HEK293 (cell line): ENCODE measurements around the gene CASKIN2.
A peak's percentile ranks its signal among the peaks of the same experiment; 100 is the strongest.

Experiments used
- CTCF ChIA-PET: fragments of 350-600 bp; formaldehyde crosslinking; extraction: SDS; loops from one replicate; lab custom pipeline; 2021; ENCODE audit warnings: antibody characterized with exemption; lab: Yijun Ruan, JAX
- POLR2A ChIA-PET: fragments of 300-600 bp; formaldehyde crosslinking; extraction: SDS; loops from one replicate; lab custom pipeline; 2020; ENCODE audit warnings: antibody characterized with exemption, inconsistent platforms; lab: Yijun Ruan, JAX
- H3K27ac ChIP-seq: fragments of 200-500 bp; sonication (Bioruptor generic); 2 replicates; pipeline ENCODE4 v1.5.1; 2014; ENCODE audit warnings: low read depth, low read length, control low read depth, inconsistent platforms; ENCODE audit errors: extremely low read depth
- H3K36me3 ChIP-seq, 2 experiments: fragments of 200-500 bp in 1 of 2; sonication (Bioruptor generic) in 1 of 2; 1 replicate in 1 of 2; 2 replicates in 1 of 2; pipeline ENCODE4 v1.5.1; 2014 to 2017; ENCODE audit warnings: inconsistent platforms in 2 of 2, low read length in 2 of 2; ENCODE audit not compliant: control insufficient read depth in 2 of 2, insufficient read depth in 1 of 2
- H3K4me1 ChIP-seq: fragments of 200-500 bp; sonication (Bioruptor generic); 2 replicates; pipeline ENCODE4 v1.5.1; 2014; ENCODE audit warnings: mild to moderate bottlenecking, low read length, inconsistent platforms; ENCODE audit not compliant: control insufficient read depth, insufficient read depth
- H3K4me3 ChIP-seq: 2 replicates; pipeline ENCODE4 v1.5.1; 2011; ENCODE audit warnings: low read depth, mild to moderate bottlenecking, control low read depth, low read length, moderate library complexity
- H3K9me3 ChIP-seq: fragments of 200-500 bp; sonication (Bioruptor generic); 2 replicates; pipeline ENCODE4 v1.5.1; 2014; ENCODE audit warnings: low read depth, low read length, inconsistent platforms; ENCODE audit not compliant: control insufficient read depth, insufficient read depth
- FEZF1 ChIP-seq: fragments of 450-650 bp; formaldehyde crosslinking; IDR thresholded peaks from 2 replicates; pipeline ENCODE4 v1.5.1; 2016; ENCODE audit warnings: missing biosample characterization, missing genetic modification characterization
- GLI4 ChIP-seq: fragments of 450-650 bp; formaldehyde crosslinking; IDR thresholded peaks from 2 replicates; pipeline ENCODE4 v1.5.1; 2016; ENCODE audit warnings: missing biosample characterization, missing genetic modification characterization
- HOXD13 ChIP-seq: sonication (generic); formaldehyde crosslinking; IDR thresholded peaks from 2 replicates; pipeline ENCODE4 v1.8.0; 2022; ENCODE audit warnings: missing genetic modification reagents, borderline replicate concordance
- MEIS1 ChIP-seq: sonication (generic); formaldehyde crosslinking; IDR thresholded peaks from 2 replicates; pipeline ENCODE4 v1.8.1; 2022; ENCODE audit warnings: missing genetic modification reagents, mild to moderate bottlenecking, borderline replicate concordance
- OSR2 ChIP-seq: fragments of 450-650 bp; formaldehyde crosslinking; IDR thresholded peaks from 2 replicates; pipeline ENCODE4 v1.5.1; 2016; ENCODE audit warnings: missing biosample characterization, missing genetic modification characterization
- SP7 ChIP-seq: fragments of 450-650 bp; formaldehyde crosslinking; IDR thresholded peaks from 2 replicates; pipeline ENCODE4 v1.5.1; 2016; ENCODE audit warnings: missing biosample characterization, missing genetic modification characterization
- TCF7L2 ChIP-seq: IDR thresholded peaks from 2 replicates; pipeline ENCODE4 v1.6.1; 2011; ENCODE audit warnings: low read depth, mild to moderate bottlenecking, inconsistent platforms, low read length, moderate library complexity, borderline replicate concordance
- TRIM28 ChIP-seq: IDR thresholded peaks from 2 replicates; pipeline ENCODE4 v1.6.1; 2011; ENCODE audit warnings: low read length, control low read depth, borderline replicate concordance
- ZNF169 ChIP-seq: fragments of 450-650 bp; formaldehyde crosslinking; IDR thresholded peaks from 2 replicates; pipeline ENCODE4 v1.5.1; 2016; ENCODE audit warnings: missing biosample characterization, missing genetic modification characterization
- ZNF174 ChIP-seq: fragments of 450-650 bp; formaldehyde crosslinking; IDR thresholded peaks from 2 replicates; pipeline ENCODE4 v1.5.0; 2017; ENCODE audit warnings: missing biosample characterization, mild to moderate bottlenecking, missing genetic modification characterization
- ZNF211 ChIP-seq: fragments of 450-650 bp; formaldehyde crosslinking; IDR thresholded peaks from 2 replicates; pipeline ENCODE4 v1.5.1; 2016; ENCODE audit warnings: low read depth, missing biosample characterization, missing genetic modification characterization
- ZNF23 ChIP-seq: fragments of 450-650 bp; formaldehyde crosslinking; IDR thresholded peaks from 2 replicates; pipeline ENCODE4 v1.5.1; 2016; ENCODE audit warnings: missing biosample characterization, missing genetic modification characterization, borderline replicate concordance
- ZNF274 ChIP-seq, 2 experiments: fragments of 200-500 bp in 1 of 2; fragments of 450-650 bp in 1 of 2; sonication (Bioruptor generic) in 1 of 2; formaldehyde crosslinking in 1 of 2; IDR thresholded peaks; 2 replicates each; pipeline versions ENCODE4 v1.5.1 to v1.6.1; 2014 to 2016; ENCODE audit warnings: borderline replicate concordance in 1 of 2, inconsistent platforms in 1 of 2, low read length in 1 of 2, missing biosample characterization in 1 of 2, missing genetic modification characterization in 1 of 2
- ZNF280C ChIP-seq: fragments of 450-650 bp; formaldehyde crosslinking; IDR thresholded peaks from 2 replicates; pipeline ENCODE4 v1.5.1; 2016; ENCODE audit warnings: missing biosample characterization, missing genetic modification characterization
- ZNF341 ChIP-seq: fragments of 450-650 bp; formaldehyde crosslinking; IDR thresholded peaks from 2 replicates; pipeline ENCODE4; 2016; ENCODE audit warnings: low read depth, missing biosample characterization, missing genetic modification characterization
- ZNF362 ChIP-seq: fragments of 450-650 bp; formaldehyde crosslinking; IDR thresholded peaks from 2 replicates; pipeline ENCODE4 v1.5.1; 2016; ENCODE audit warnings: missing biosample characterization, missing genetic modification characterization
- ZNF404 ChIP-seq: fragments of 450-650 bp; formaldehyde crosslinking; IDR thresholded peaks from 2 replicates; pipeline ENCODE4 v1.5.1; 2017; ENCODE audit warnings: missing biosample characterization, missing genetic modification characterization
- ZNF426 ChIP-seq: fragments of 450-650 bp; formaldehyde crosslinking; IDR thresholded peaks from 2 replicates; pipeline ENCODE4 v1.5.1; 2017; ENCODE audit warnings: missing biosample characterization, missing genetic modification characterization, mild to moderate bottlenecking, inconsistent platforms, moderate library complexity
- ZNF449 ChIP-seq: fragments of 450-650 bp; formaldehyde crosslinking; IDR thresholded peaks from 2 replicates; pipeline ENCODE4 v1.5.1; 2017; ENCODE audit warnings: missing biosample characterization, mild to moderate bottlenecking, missing genetic modification characterization, moderate library complexity
- ZNF510 ChIP-seq: fragments of 450-650 bp; formaldehyde crosslinking; IDR thresholded peaks from 2 replicates; pipeline ENCODE4 v1.5.1; 2018; ENCODE audit warnings: mild to moderate bottlenecking, missing genetic modification characterization, missing biosample characterization; ENCODE audit not compliant: insufficient replicate concordance
- ZNF518A ChIP-seq: fragments of 450-650 bp; formaldehyde crosslinking; conservative IDR thresholded peaks from 2 replicates; pipeline ENCODE4 v1.5.1; 2016; ENCODE audit warnings: low read depth, missing biosample characterization, missing genetic modification characterization
- ZNF596 ChIP-seq: fragments of 450-650 bp; IDR thresholded peaks from 2 replicates; pipeline ENCODE4 v1.5.0; 2018; ENCODE audit warnings: missing biosample characterization, mild to moderate bottlenecking, missing genetic modification characterization, moderate library complexity
- ZNF660 ChIP-seq: fragments of 450-650 bp; IDR thresholded peaks from 2 replicates; pipeline ENCODE4 v1.5.1; 2018; ENCODE audit warnings: missing biosample characterization, mild to moderate bottlenecking, missing genetic modification characterization
- ZNF76 ChIP-seq: fragments of 450-650 bp; formaldehyde crosslinking; IDR thresholded peaks from 2 replicates; pipeline ENCODE4; 2016; ENCODE audit warnings: low read depth, missing biosample characterization, missing genetic modification characterization, borderline replicate concordance
- ZSCAN16 ChIP-seq: fragments of 450-650 bp; formaldehyde crosslinking; IDR thresholded peaks from 2 replicates; pipeline ENCODE4 v1.5.1; 2016; ENCODE audit warnings: missing biosample characterization, missing genetic modification characterization
- ZSCAN30 ChIP-seq: fragments of 450-650 bp; IDR thresholded peaks from 2 replicates; pipeline ENCODE4 v1.5.1; 2018; ENCODE audit warnings: missing biosample characterization, mild to moderate bottlenecking, missing genetic modification characterization, moderate library complexity

The CASKIN2 gene

GRCh38 chr17:75459590-75460267 lies 55.6 kb downstream of the CASKIN2 start:
- ChIA-PET POLR2A (interaction anchor here (0.6 kb wide), 1 partner anchor 10 kb away, joined by 4 read pairs; no protein-coding TSS in a partner anchor), CTCF (interaction anchor here (0.6 to 1.9 kb wide), 4 partner anchors 16 to 54 kb away, joined by 3 to 12 read pairs (median 4); no protein-coding TSS in a partner anchor)
- peaks cover 20% of the 10 kb centered on the region for H3K4me1 ChIP-seq
- H3K36me3 ChIP-seq: no peaks in the 10 kb centered on the region; a peak in 1 of 3 replicates
- no peak overlapping the region for H3K4me3 ChIP-seq
- H3K9me3 ChIP-seq: no peaks in the 10 kb centered on the region; the same call in 1 of the 2 replicates
- H3K27ac ChIP-seq: peak overlapping the region; percentile 19; the same call in 1 of the 2 replicates
- TF ChIP-seq ZNF596: no peak
- no peak for TF ChIP-seq ZNF76 (tag by site-specific recombination)
- no peak for TF ChIP-seq ZSCAN16 (tag by site-specific recombination)
- TF ChIP-seq ZNF211 (tag by site-specific recombination): no peak
- no peak for TF ChIP-seq GLI4 (tag by site-specific recombination)
- no peak for TF ChIP-seq TCF7L2
- TF ChIP-seq MEIS1 (CRISPR knock-in tag): no peak
- no peak for TF ChIP-seq ZNF404 (tag by site-specific recombination)
- TF ChIP-seq HOXD13 (CRISPR knock-in tag): no peak
- peak; percentile 55 for TF ChIP-seq OSR2
- peak; percentile 49; the same call in 1 of the 2 replicates for TF ChIP-seq ZNF449
- peak; percentile 10; the same call in 1 of the 2 replicates for TF ChIP-seq TRIM28
- no peak for TF ChIP-seq ZNF280C (tag by site-specific recombination)
- TF ChIP-seq ZNF341 (tag by site-specific recombination): no peak
- no peak for TF ChIP-seq ZNF426 (tag by site-specific recombination)
- no peak for TF ChIP-seq ZNF518A (tag by site-specific recombination)
- no peak for TF ChIP-seq ZNF362 (tag by site-specific recombination)
- TF ChIP-seq SP7 (tag by site-specific recombination): peak; percentile 37
- TF ChIP-seq FEZF1 (tag by site-specific recombination): no peak
- no peak for TF ChIP-seq ZNF23 (tag by site-specific recombination)
- no peak for TF ChIP-seq ZSCAN30 (tag by site-specific recombination)
- TF ChIP-seq ZNF510 (tag by site-specific recombination): no peak
- no peak for TF ChIP-seq ZNF174
- TF ChIP-seq ZNF274 (IDR thresholded peaks at IDR 0.05; ENCODE audit: low read length): no peak
- no peak for TF ChIP-seq ZNF274 (tag by site-specific recombination; IDR thresholded peaks at IDR 0.05; ENCODE audit: borderline replicate concordance)
- TF ChIP-seq ZNF169: no peak
- no peak for TF ChIP-seq ZNF660 (tag by site-specific recombination)
